ENCODE results near the gene BDH1. TPM values are rescaled to one million over a fixed set of nuclear protein-coding genes. Genes with fewer than 3 reads are reported as not detected.

The BDH1 gene
- total RNA-seq, 2 experiments from 2014 or later: 63.5 to 71.0 TPM

DNA sequence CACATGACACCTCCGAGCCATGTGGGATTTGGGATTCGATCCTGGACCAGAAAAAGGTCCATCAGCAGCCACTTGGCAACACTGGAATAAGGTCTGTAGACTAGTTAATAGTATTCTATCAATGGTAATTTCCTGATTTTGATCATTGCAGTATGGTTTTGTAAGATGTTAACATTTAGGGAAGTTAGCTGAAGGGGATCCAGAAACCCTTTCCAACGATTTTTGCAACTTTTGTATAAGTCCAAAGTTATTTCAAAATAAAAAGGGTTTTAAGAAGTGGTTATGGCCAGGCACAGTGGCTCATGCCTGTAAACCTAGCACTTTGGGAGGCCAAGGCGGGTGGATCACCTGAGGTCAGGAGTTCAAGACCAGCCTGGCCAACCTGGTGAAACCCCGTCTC lies 10.2 kb downstream of the BDH1 start:
- DNase-seq: no peak
- H3K4me3 Mint-ChIP-seq: no peak overlapping the region
- H3K9me3 Mint-ChIP-seq: no peaks in the 10 kb centered on the region
- no peak overlapping the region for H3K27ac Mint-ChIP-seq
- peaks cover 7% of the 10 kb centered on the region for H3K36me3 Mint-ChIP-seq
- no peaks in the 10 kb centered on the region for H3K27me3 Mint-ChIP-seq
- H3K4me1 Mint-ChIP-seq: peaks cover 4% of the 10 kb centered on the region

DNA sequence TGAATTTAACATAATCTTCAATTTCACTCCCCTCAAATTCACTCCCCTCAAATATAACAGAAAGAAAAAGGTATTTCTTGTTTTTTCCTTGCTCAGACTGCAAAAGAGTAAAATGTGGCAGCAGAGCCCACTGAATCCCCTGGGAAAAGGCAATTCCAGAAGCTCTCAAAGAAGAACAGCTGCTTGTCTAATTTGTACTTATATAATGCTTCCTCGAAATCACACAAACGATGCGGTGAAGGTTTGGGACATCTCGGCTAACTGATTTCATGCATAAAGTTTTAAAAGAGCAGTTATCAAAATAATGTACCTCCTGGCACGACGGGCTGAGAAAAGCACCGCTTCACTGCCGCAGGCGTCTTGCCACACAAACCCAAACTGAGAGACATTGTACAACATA lies 10.7 kb downstream of the BDH1 start:
- Mint-ChIP-seq H3K27ac (no peak overlapping the region), H3K36me3 (peaks cover 8% of the 10 kb centered on the region), H3K4me3 (no peak overlapping the region), H3K4me1 (peaks cover 4% of the 10 kb centered on the region), H3K27me3 (no peaks in the 10 kb centered on the region), H3K9me3 (no peaks in the 10 kb centered on the region)
- no peak for DNase-seq

DNA sequence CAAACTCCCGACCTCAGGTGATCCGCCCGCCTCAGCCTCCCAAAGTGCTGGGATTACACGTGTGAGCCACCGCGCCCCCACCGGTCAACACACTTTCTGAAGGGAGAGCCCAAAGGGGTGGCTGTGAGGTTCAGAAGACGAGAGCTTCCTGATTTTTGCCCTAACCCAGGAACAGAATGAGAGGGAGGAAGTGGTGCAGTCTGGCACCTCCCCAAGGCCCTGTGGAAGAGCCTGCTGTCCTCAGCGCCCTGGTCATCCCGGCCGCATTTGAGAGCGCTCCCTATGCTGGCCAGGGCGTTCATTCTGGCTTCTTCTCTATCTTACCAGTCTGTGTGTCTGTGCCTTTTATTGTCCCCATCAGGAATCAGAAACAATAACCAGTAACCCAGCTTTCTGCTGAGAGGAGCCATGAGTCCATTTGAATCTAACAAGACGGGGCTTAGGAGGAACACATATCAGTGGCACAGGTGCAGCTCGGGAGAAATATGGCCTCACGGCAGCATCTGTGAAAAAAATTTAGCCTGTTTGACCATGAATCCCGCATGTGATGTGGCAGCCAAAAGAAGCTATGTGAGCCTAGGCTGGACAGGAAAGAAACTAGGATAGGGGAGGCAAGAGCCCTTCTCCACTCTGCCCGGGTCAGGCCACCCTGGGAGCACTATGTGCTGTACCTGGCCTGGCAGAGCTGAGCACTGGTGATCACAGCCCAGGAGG lies 12.9 kb downstream of the BDH1 start:
- Mint-ChIP-seq H3K9me3 (no peaks in the 10 kb centered on the region), H3K27ac (no peak overlapping the region), H3K4me1 (no peaks in the 10 kb centered on the region), H3K36me3 (peaks cover 12% of the 10 kb centered on the region), H3K27me3 (no peaks in the 10 kb centered on the region), H3K4me3 (no peak overlapping the region)
- DNase-seq: no peak

DNA sequence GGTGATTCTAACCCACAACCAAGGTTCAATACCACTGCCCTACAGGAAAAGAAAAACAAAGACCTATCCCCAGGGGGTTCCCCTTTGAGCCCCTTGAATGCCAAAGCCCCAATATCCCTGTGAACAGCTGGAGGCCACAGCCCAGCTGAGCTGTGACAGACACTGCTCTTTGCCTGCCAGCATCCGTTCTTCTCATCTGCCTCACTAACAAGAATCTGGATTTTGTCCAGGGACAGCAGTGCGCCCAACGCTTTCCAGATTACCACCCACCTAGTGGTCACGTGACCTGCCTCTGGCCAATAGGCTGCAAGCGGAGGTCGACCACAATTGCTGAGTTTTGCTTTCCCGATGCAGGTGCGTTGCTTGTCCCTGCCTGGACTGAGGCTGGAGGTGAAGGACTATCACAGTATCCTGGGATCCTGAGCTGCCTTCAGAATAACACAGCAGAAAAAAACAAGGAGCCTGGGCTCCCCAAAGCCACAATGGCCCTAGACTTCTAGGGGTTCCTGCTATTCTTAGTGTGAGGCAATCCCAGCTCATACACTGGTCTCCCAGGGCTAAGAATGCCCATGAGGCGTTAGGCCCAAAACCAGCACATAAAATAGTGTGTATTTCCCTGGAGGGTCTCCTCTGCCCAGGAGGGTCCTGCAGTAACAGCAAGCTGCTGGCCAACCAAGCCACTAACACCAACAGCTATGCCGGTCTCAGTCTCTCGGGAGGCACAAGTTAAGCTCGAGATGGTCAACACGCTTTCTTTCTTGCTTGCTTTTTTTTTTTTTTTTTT lies 13.8 kb downstream of the BDH1 start:
- no peak overlapping the region for H3K4me3 Mint-ChIP-seq
- H3K4me1 Mint-ChIP-seq: no peaks in the 10 kb centered on the region
- peaks cover 13% of the 10 kb centered on the region for H3K36me3 Mint-ChIP-seq
- no peak for DNase-seq
- H3K27me3 Mint-ChIP-seq: no peaks in the 10 kb centered on the region
- no peak overlapping the region for H3K27ac Mint-ChIP-seq
- H3K9me3 Mint-ChIP-seq: no peaks in the 10 kb centered on the region

DNA sequence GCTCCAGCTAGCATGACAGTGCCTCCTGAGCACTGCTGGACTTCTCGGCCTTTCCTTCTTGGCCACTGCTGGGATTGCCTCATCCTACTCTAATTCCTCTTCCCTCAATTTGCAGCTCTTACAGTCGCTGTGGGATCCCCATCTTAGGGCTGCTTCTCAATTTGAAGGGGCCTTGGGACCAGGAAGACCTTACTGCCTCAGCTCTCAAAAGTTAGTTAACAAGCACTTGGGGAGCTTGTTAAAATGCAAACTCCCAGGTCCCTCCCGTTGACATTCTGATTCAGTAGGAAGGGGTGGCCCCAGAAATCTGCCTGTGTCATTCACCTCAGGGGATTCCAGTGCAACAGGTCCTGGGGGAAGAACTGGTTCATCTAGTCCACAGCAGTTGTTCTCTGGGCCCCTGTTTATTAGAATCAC lies 14.8 kb downstream of the BDH1 start:
- Mint-ChIP-seq H3K27ac (no peak overlapping the region), H3K9me3 (no peaks in the 10 kb centered on the region), H3K27me3 (no peaks in the 10 kb centered on the region), H3K4me1 (no peaks in the 10 kb centered on the region), H3K4me3 (no peak overlapping the region), H3K36me3 (peaks cover 17% of the 10 kb centered on the region)
- no peak for DNase-seq

DNA sequence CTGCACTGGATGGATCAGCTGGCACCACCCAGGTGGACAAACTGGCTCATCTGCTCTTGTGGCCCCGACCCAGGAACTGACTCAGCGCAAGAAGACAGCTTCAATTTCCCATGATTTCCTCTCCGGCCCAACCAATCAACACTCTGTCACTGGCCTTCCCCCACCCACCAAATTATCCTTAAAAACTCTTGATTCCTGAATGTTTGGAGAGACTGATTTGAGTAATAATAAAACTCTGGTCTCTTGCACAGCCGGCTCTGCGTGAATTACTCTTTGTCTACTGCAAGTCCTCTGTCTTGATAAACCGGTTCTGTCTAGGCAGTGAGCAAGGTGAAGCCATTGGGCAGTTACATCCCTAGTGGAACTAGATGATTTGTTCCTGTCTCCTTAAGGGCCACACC lies 16.1 kb downstream of the BDH1 start:
- no peaks in the 10 kb centered on the region for H3K27me3 Mint-ChIP-seq
- no peaks in the 10 kb centered on the region for H3K4me1 Mint-ChIP-seq
- peaks cover 15% of the 10 kb centered on the region for H3K36me3 Mint-ChIP-seq
- H3K4me3 Mint-ChIP-seq: no peak overlapping the region
- no peak for DNase-seq
- H3K9me3 Mint-ChIP-seq: no peaks in the 10 kb centered on the region
- no peak overlapping the region for H3K27ac Mint-ChIP-seq

DNA sequence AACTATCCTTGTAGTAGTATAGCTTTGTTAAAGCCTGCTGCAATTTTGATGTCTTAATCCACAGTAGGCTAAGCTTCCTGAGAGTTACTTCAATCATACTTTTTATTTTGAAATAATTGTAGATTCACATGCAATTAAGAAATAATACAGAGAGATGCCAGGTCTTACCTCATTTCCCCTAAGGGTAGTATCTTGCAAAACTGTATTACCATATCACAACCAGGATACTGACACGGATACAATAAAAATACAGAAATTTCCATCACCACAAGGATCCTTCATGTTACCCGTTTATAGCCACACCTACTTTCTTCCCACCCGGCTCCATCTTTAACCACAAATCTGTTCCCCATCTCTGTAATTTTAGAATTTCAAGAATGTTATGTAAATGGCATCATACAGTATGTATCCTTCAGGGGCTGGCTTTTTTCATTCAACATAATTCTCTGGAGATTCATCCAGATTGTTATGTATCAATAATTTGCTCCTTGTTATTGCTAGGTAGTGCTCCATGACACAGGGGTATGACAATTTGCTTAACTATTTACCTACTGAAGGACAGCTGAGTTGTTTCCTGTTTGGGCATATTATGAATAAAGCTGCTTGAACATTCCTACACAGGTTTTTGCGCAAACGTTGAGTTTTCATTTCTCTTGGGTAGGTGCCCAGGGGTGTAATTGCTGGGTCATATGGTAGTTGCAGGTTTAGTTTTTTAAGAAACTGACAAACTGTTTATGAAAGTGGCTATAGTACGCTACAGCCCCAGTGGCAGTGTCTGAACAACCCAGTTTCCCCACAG lies 21.6 kb downstream of the BDH1 start:
- H3K4me1 Mint-ChIP-seq: no peaks in the 10 kb centered on the region
- no peak overlapping the region for H3K27ac Mint-ChIP-seq
- H3K27me3 Mint-ChIP-seq: no peaks in the 10 kb centered on the region
- H3K9me3 Mint-ChIP-seq: no peaks in the 10 kb centered on the region
- H3K36me3 Mint-ChIP-seq: peaks cover 14% of the 10 kb centered on the region
- H3K4me3 Mint-ChIP-seq: no peak overlapping the region
- no peak for DNase-seq

DNA sequence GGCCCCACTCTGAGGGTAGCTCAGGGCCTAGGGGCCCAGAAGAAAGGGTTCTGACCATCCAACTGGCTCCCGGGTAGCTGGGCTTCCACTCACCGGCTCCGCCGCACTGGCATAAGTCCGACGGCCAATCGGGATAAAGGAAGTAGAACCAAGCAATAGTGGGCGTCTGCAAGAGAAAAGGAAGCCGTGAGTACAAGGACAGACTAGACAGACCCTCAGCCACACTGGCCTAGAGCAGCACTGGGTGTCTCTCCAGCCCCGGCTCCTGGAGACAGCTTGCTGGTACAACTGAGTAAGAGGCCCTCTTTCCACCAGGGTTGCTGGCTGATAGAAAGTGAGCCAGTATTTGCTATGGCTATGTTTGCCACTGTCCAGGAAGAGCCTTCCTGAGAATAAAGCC lies 22.4 kb downstream of the BDH1 start:
- Mint-ChIP-seq H3K27ac (no peak overlapping the region), H3K36me3 (peaks cover 14% of the 10 kb centered on the region), H3K27me3 (no peaks in the 10 kb centered on the region), H3K4me3 (no peak overlapping the region), H3K9me3 (no peaks in the 10 kb centered on the region), H3K4me1 (no peaks in the 10 kb centered on the region)
- DNase-seq: no peak

DNA sequence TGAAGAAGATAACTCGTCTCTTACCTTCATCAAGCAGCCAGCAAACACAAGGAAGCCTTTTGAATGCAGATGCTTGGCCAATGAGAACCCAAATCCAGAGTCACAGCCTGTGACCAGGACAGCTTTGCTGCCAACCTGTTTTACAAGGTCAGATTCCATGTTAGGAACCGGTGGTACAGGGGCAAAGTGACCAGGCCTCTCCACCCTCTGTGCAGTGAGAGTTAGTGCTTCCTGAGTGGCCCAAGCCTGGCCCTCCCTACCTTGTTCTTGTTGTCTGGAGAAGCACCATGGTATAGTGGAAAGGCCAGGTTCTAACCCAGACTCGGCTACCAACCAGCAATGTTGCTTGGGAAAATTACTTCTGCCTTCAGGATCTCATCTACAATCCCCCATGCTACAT lies 23.4 kb downstream of the BDH1 start:
- H3K27ac Mint-ChIP-seq: no peak overlapping the region
- peaks cover 13% of the 10 kb centered on the region for H3K36me3 Mint-ChIP-seq
- no peaks in the 10 kb centered on the region for H3K27me3 Mint-ChIP-seq
- no peaks in the 10 kb centered on the region for H3K4me1 Mint-ChIP-seq
- no peaks in the 10 kb centered on the region for H3K9me3 Mint-ChIP-seq
- no peak for DNase-seq
- no peak overlapping the region for H3K4me3 Mint-ChIP-seq

DNA sequence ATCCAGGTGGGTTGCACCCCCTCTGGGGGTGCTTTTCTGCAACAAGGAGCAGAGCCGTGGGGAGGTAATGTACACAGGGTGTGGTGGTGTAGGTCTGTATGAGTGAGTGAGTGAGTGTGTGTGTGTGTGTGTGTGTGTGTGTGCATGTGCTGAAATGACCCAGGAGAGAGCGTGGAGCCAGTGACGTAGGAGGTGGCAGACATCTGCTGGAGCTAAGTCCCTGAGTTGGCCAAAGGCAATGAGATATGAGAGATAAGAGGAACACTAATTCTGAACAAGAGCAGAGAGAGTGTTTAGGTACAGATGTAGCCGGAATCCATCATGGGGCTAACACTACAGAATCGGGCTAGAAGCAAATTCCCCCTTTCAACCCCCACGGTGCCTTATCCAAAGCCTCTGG lies 27.6 kb downstream of the BDH1 start:
- Mint-ChIP-seq H3K9me3 (no peaks in the 10 kb centered on the region), H3K4me1 (no peaks in the 10 kb centered on the region), H3K36me3 (peaks cover 11% of the 10 kb centered on the region), H3K27me3 (no peaks in the 10 kb centered on the region), H3K27ac (no peak overlapping the region), H3K4me3 (no peak overlapping the region)
- DNase-seq: no peak

DNA sequence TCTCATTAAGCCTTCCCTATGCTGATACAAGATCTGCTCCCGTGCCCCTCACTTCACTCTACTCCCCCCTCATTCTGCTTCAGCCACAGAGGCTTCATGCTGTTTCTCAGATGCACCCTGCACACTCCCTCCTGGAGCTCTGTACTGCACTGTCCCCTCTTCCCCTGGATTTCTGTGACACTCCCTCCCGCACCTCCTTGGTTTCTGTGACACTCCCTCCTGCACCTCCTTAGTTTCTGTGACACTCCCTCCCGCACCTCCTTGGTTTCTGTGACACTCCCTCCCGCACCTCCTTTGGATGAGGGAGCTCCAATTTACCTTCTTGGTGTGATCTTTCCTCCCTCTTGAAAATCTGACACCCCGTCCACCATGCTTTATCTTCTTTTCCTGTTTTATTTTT lies 28.2 kb downstream of the BDH1 start:
- Mint-ChIP-seq H3K4me3 (no peak overlapping the region), H3K27me3 (no peaks in the 10 kb centered on the region), H3K36me3 (peaks cover 11% of the 10 kb centered on the region), H3K4me1 (no peaks in the 10 kb centered on the region), H3K9me3 (no peaks in the 10 kb centered on the region), H3K27ac (no peak overlapping the region)
- DNase-seq: no peak

DNA sequence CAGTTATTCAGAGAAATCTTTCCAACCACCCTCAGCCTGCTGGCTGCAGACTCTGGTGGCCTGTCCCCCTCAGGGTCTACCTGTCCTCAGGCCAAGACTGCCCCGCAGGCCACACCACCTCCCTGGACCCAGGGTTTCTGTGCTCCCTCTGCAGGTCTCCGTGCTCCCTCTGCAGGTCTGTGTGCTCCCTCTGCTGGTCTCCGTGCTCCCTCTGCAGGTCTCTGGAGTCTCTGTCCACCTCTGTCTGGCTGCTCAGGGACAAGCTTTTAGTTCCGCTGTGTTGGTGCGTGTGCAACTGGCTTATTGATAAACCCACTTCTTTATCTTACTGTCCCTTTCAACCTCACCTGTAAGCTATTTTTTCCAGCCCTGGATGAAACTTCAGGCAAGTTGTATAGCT lies 30.1 kb downstream of the BDH1 start:
- DNase-seq: no peak
- Mint-ChIP-seq H3K9me3 (no peaks in the 10 kb centered on the region), H3K27me3 (no peaks in the 10 kb centered on the region), H3K4me1 (no peaks in the 10 kb centered on the region), H3K36me3 (peaks cover 13% of the 10 kb centered on the region), H3K27ac (no peak overlapping the region), H3K4me3 (no peak overlapping the region)

DNA sequence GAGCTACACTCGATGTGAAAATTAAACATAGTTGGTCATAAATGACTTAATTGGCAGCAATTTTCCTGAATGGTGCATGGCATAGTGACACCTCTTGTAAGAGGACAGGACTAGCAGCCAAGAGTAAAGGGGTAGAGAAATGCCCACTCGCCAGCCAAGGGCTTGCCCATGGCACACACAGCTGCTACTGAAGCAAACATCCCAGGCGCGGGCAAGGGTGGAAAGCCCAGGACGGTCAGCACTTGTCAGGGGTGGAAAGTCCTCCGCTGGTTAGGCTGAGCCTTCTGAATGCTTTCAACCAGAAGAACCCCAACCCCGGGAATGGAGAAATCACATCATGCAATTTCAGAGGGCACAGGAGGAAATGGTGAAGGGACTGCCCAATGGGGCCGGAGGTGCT lies 31.6 kb downstream of the BDH1 start:
- Mint-ChIP-seq H3K36me3 (peaks cover 15% of the 10 kb centered on the region), H3K4me3 (no peak overlapping the region), H3K9me3 (peaks cover under 1% of the 10 kb centered on the region), H3K27ac (no peak overlapping the region), H3K27me3 (no peaks in the 10 kb centered on the region), H3K4me1 (peaks cover 1% of the 10 kb centered on the region)
- DNase-seq: no peak

DNA sequence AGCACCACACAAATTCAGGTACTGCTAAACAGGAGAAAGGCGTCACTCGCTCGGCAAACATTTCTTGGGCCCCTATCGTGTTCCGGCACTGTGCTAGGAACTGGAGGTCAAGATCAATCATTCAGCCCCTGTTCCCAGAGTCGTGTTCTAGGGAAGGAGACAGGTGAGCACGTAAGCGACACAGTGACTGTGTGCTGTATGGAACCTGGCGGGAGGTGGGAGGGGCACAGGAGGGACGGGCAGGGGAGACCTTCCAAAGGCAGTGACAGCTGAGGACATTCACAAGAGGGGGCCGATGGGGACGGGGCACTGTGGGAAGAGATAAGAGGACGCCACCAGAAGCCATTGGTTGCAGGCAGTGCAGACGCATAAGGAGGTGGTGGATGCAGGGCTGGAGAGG lies 32.2 kb downstream of the BDH1 start:
- Mint-ChIP-seq H3K4me1 (peaks cover 4% of the 10 kb centered on the region), H3K9me3 (peaks cover 3% of the 10 kb centered on the region), H3K4me3 (no peak overlapping the region), H3K27ac (no peak overlapping the region), H3K36me3 (peaks cover 20% of the 10 kb centered on the region), H3K27me3 (no peaks in the 10 kb centered on the region)
- no peak for DNase-seq

DNA sequence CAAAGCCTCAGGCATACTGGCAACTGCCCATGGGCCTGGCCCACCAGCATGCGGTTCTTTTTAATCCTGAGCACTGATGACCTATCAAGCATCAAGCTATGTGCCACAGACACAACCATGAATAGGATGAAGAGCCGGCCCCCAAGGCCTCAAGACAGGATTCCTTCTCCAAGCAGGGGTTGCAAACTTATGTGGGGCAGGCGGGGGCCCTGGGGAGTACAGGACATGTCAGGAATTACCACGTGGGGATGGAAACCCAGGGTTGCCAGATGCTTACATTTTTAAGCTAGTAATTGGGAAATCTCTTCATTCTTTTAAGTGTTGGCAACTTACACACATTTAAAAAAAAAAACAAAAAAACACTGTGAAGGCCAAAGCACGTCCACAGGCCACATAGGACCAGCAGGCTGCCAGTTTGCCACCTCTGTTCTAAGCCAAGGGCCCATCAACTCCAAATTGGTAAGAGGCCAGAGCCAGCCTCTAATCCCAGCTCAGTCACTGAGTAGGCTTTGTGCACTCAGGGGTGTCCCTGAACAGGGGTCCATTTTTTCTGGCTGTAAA lies 32.8 kb downstream of the BDH1 start:
- Mint-ChIP-seq H3K4me3 (no peak overlapping the region), H3K36me3 (peaks cover 20% of the 10 kb centered on the region), H3K27me3 (no peaks in the 10 kb centered on the region), H3K4me1 (peaks cover 4% of the 10 kb centered on the region), H3K27ac (no peak overlapping the region), H3K9me3 (peaks cover 3% of the 10 kb centered on the region)
- no peak for DNase-seq

Measured in activated naive CD8-positive, alpha-beta T cell treated with anti-CD3 and anti-CD28 coated beads for 36 hours (primary cell).